Thoracic aorta (tissue), 2 donors: ENCODE measurements around the gene SSC4D. TPM values are rescaled to one million over a fixed set of nuclear protein-coding genes. Genes with fewer than 3 reads are reported as not detected.

Experiments used
- ATAC-seq: fragments of 150-250 bp; one replicate; pipeline ENCODE4 v1.8.0; 2017; ENCODE audit warnings: low read depth; ENCODE audit not compliant: insufficient number of reproducible peaks, low FRiP score
- DNase-seq: peaks from one replicate; pipeline ENCODE4 v3.0.0-alpha.2; 2020; ENCODE audit warnings: low spot score
- H3K27ac ChIP-seq, 2 donors: fragments of 200-600 bp; sonication (generic); 1 replicate in 1 of 2; 2 replicates in 1 of 2; pipeline ENCODE4 v1.5.1; 2016; ENCODE audit warnings: mild to moderate bottlenecking in 2 of 2, moderate library complexity in 2 of 2
- H3K27me3 ChIP-seq: fragments of 200-600 bp; sonication (generic); replicated peaks from 2 replicates; pipeline ENCODE4 v1.6.0; 2016; ENCODE audit warnings: mild to moderate bottlenecking; ENCODE audit not compliant: insufficient read depth
- H3K36me3 ChIP-seq: fragments of 200-600 bp; sonication (generic); one replicate; pipeline ENCODE4 v1.5.1; 2016
- H3K4me1 ChIP-seq, 2 donors: fragments of 200-600 bp; sonication (generic); 1 replicate in 1 of 2; 2 replicates in 1 of 2; pipeline versions ENCODE4 v1.5.1 to v1.6.0; 2016; ENCODE audit warnings: low read depth in 2 of 2, mild to moderate bottlenecking in 1 of 2; ENCODE audit not compliant: control insufficient read depth in 1 of 2
- H3K4me3 ChIP-seq: fragments of 200-600 bp; sonication (generic); 2 replicates; pipeline ENCODE4 v1.5.1; 2016; ENCODE audit warnings: mild to moderate bottlenecking
- H3K9me3 ChIP-seq: fragments of 200-600 bp; sonication (generic); 2 replicates; pipeline ENCODE4 v1.5.1; 2016
- CTCF ChIP-seq: fragments of 200-600 bp; sonication (generic); IDR thresholded peaks from one replicate; pipeline ENCODE4 v1.5.1; 2019; ENCODE audit warnings: antibody characterized with exemption
- total RNA-seq, 2 donors: library from RNA; depleted of rRNA; stranded (reverse); fragments of >200 nt; gene quantifications; one replicate each; pipeline versions ENCODE4 v1.1.0 to v1.2.3, GENCODE V29; 2016

SSC4D gene
- total RNA-seq, 2 donors from 2014 or later, result 1.5 to 3.2 TPM

GRCh38 chr7:76340617-76341131, 68.8 kb downstream of the SSC4D start:
- peaks cover 10% of the 10 kb centered on the region for H3K36me3 ChIP-seq
- TF ChIP-seq CTCF, result no peak
- H3K4me1 ChIP-seq, result peaks cover 35 to 60% of the 10 kb centered on the region in 2 donors
- no peaks in the 10 kb centered on the region for H3K9me3 ChIP-seq
- no peak for DNase-seq
- no peaks in the 10 kb centered on the region for H3K27me3 ChIP-seq
- peak overlapping the region; percentile 73 to 78 for H3K27ac ChIP-seq
- ATAC-seq, result peak; percentile 39
- H3K4me3 ChIP-seq, result peak overlapping the region; percentile 32

Other genes starting within 250 kb of the SSC4D start
- 1 to 10 TPM; 1.6 to 4.3 TPM for gene SRRM3, start 207.8 kb downstream of the SSC4D start, total RNA-seq
- gene HSPB1, start 107.0 kb downstream of the SSC4D start, total RNA-seq, result 1,000 to 10,000 TPM; 1,835 to 2,623 TPM
- 100 to 1,000 TPM in 1 of 2 donors, 10 to 100 TPM in 1; 63.2 to 129 TPM for gene YWHAG, start 50.7 kb downstream of the SSC4D start, total RNA-seq
- 1 to 10 TPM; 1.6 TPM for gene ZP3, start 15.3 kb upstream of the SSC4D start, total RNA-seq
- 10 to 100 TPM; 19.1 to 21.3 TPM for gene DTX2, start 52.0 kb upstream of the SSC4D start, total RNA-seq
- gene UPK3B, start 100.9 kb upstream of the SSC4D start, total RNA-seq, result 1 to 10 TPM; 3.9 to 5.1 TPM
- 1 to 10 TPM in 1 of 2 donors, under 1 TPM in 1; 0.28 to 1.4 TPM for gene SPDYE16, start 133.6 kb upstream of the SSC4D start, total RNA-seq
- 1 to 10 TPM; 6.8 to 7.3 TPM for gene POMZP3, start 217.6 kb upstream of the SSC4D start, total RNA-seq